SKM-1 (cell line): ENCODE measurements around the gene HOXD9.

ENCODE experiments used
- DNase-seq: peaks from one replicate; lab custom pipeline; 2025; ENCODE audit not compliant: unreplicated experiment; lab: John Stamatoyannopoulos, UW

Gene HOXD9

DNA sequence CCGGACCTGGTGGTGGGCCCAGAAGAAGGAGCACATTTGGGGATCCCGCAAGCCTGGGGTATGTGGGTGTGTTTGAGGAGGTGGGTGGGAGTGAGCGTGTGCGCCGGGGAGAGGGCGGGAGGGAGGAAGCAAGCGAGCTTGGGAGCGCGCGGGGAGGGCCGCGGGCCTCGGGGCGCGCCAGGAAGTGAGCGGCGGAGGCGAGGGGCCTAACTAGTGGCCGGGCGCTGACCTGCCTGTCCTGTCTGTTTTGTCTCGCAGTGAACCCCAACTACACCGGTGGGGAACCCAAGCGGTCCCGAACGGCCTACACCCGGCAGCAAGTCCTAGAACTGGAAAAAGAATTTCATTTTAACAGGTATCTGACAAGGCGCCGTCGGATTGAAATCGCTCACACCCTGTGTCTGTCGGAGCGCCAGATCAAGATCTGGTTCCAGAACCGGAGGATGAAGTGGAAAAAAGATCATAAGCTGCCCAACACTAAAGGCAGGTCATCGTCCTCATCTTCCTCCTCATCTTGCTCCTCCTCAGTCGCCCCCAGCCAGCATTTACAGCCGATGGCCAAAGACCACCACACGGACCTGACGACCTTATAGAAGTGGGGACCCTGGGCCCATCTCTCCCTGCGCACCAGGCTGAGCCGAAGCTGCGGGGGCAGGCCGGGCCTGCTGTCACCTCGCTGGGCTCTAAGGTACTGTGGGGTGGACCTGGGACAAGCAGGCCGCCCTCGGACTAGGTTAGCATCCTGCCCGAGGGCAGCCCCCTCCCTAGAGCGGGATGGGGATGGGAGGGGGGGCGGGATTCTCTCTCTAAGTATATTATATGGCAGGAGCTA, 30.0 kb downstream of the HOXD9 start:
- no peak for DNase-seq

DNA sequence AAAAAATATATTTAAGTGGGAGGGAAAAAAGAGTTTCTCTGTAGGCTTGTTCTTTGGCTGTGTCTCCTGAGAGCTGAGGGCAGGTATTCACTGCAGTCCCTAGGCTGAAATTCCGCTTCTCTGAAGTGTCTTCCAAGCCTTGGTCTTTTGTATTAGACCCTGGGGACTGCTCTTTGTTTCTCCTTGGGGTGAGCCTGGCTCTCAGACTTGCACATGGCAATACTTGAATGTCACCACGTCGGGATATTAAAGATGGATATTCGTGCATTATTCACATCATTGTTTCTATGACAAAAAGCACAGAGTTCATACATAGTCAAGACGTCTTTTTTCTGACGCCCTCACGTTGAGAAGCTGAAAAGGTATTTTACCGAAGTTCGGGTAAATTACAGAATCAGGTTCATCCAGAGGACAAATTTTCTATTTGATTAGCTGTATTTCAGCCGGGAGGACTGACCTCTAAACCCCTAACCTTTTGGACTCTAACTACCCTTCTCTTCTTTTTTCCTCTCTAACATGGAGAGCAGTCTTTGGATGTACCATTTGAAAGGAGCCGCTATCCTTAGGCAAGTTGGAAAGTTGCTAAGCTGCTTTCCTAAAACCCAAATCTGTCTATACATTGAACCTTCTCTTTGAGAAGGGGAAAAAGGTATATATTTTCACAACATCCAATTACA, 32.2 kb downstream of the HOXD9 start:
- DNase-seq, result no peak

DNA sequence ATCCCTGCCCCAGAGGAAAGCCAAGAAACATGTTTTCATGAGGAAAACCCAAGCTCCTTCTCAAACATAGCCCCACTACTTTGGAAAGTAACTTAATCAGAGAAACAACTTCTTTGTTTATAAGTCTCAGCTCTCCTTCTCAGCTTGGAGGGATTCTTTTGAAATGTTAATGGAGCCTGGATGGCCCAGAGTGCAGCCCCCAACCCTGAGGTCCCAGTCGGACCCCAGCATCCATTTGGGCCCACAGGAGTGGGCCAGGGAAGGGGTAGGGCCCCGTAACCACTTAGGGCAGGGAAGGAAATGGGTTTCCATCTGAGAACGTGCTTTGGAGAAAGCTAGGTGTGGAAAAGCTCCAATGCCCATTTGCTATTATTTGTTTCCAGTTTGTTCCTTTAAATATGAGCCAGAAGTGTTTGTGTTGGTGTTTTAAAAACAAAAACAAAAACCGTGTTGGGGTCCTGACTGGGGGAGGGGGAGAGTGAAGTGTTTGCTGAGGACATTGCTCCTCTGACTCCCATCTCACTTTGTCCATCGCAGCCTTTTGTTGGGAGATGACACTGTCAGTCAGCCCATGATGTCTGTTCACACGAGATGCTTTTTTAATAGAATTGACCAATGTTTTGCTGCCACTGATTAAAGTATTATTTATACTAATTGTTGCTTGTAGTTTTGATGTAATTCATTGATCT, 33.0 kb downstream of the HOXD9 start:
- DNase-seq, result no peak

DNA sequence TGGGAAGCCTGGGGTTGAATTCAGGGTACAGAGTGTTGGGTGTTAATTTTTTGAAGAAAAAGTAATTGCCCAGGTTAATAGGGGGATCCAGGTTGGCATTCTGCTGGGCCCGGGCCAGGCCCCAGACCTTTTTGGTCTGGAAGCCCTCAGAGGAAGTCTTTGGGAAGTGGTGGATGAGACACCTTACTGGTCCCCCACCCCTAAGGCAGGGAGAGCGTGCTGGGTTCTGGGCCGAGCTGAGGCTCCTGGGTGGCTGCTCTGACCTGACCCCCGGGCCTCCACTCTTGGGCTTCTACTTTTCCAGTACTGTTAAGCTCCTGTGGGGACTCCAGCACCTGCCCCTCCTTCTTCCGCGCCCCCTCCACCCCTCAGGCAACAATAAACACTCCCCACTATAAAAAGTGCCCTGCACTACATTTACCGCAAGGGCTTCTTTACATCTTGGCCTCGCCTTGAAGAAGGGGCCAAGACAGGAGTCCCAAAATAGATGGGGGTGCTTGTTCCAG, 33.8 kb downstream of the HOXD9 start:
- DNase-seq, result no peak

DNA sequence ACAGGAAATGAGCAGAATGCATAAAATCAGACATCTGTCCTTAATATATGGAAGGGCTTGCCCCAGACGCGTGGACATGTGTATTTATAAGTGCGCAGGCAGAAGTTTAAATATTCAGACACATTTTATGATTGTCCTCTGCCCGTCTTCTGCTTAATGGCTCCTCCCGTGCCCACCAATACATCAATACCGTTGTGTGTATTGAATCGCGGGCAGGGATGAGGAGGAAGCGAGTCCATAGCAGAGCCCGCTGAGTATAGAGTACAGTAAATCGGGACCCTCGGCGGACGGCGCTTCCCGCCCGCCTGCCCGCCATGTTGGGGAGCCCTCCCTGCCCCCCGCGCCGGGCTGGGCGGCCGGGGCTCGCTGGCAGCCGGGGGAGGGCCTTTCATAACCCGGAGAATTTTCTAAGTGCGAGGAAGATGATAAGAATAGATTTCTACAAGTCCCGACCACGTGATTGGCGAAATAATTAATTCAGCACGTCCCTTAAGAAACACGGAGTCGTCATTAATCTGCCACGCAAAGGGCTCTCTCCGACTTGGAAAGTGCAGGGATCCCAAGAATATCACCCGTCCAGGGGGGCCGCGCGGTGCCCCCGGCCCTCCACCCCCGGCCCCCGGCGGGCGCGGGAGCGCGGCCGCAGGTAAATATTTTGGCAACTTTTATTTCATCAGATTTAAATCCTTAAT, 34.4 kb downstream of the HOXD9 start, which contains the start of gene HOXD3:
TSS of gene HOXD3 (plus strand) at position 501 of the 692 bp plus-strand sequence. CDS start 11,808 bp downstream, outside the sequence.
- no peak for DNase-seq

DNA sequence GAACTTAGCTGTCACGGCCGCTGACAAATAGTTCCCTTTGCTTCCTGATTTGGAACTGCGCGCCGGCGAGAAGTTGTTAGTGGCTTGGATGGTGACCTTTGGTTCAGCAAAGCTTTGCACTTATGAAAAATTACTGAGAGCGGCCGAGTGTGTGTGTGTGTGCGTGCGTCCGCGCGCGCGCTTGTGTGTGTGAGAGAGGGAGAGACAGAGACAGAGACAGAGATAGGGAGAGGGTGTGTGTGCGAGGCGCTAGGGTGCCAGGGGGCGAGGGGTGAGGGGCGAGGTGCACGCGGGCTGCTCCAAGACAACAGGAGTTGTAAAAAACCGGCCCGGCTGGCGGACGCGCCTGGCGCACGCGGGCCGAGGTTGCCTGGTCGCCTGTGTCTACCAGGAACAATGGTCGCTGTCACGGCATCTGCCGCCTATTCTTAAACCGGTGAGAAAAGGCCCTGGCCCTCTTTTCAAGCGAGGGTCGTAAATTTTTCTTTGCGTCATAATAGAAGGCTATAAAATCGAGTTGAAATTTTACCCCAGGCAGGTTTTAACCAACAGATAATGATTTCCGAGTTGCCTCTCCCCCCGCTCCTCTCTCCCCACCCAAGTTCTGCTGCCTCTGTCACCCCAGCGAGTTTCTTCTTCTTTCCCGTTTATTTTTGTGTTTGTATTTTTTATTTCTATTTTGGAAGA, 35.1 kb downstream of the HOXD9 start:
- DNase-seq, result no peak

DNA sequence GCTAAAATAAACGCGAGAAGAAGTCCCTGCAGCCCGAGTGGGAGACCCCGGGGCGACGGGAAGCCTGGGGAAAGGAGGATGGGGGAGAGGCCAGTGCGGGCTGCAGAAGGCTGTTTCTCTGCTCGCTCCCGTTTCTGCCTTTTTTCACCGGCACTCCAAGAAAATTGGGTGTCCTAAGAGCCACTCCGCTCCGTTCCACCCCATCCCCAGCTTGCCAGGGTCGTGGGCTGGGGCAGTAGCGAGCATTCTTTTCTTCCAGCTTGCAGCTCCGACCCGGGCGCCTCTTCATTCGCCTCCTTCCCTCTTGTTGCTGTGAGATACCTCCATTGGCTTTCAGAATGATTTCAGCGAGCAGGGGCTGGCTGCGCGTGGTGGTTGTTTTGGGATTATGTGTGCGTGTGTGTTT, 35.7 kb downstream of the HOXD9 start:
- DNase-seq, result no peak

DNA sequence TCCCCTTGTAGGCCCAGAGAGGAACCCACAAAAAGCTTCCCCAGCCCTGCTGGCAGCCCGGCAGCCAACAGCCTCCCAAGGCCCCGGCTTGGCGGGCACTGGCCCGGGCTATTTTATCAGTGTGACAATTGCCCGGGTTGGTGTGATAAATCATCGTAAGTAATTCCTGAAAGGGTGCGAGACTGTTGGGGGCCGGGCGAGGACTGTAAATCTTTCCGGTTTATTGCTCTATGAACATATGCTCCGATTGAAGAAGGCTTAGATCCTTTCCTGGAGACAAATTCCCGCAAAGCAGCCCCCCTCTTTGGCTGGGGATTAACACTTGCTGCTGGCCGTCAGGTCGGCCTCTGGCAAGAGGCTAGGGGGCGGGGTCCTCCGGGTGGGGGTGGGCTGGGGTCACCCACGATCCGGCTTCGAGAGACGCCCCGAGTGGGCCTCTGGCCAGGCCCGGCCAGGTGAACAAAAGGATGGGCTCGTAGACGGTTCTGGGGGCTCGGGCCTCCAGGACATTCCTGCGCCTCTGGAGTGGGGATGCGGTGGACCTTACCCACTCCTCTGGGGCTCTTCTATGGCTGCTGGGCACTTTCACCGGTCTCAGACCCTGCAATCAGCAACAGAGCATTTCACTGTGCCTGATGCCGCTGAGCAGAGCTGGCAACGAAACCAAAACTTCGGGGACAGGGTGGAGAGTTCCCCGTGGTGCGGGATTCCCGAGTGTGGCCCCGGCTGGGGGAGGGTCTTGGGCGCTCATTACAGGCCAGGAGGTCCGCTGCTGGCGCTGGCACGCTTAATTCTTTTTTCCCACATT, 36.5 kb downstream of the HOXD9 start:
- no peak for DNase-seq

DNA sequence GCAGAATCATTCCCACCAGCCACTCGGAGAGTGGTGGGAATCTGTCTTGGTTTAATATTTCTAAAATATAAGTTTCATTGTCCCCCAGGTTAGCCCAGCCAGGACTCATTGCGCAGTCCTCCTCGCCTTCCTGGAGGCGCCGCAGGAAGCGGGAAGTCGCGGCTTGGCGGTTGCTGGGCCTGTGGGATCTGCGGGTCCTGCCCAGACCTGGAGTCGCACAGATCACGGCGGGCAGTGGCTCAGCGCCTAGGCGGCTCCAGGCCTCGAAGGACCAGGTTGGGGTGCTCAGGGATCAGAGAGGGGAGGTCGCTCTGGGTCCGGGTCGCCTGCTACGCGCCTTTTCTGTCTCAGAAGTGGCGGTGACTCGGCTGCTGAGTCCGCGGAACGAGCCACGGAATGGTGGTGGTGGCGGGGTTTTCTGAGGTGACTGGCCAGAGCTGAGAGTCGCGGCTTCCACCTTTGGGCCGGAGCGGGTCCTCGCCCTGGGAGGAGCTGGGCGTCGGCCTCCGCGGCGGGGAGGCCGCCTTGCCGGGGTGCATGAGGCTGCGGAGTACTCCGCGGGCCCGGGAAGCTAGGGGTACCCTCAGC, 37.2 kb downstream of the HOXD9 start:
- DNase-seq, result no peak

DNA sequence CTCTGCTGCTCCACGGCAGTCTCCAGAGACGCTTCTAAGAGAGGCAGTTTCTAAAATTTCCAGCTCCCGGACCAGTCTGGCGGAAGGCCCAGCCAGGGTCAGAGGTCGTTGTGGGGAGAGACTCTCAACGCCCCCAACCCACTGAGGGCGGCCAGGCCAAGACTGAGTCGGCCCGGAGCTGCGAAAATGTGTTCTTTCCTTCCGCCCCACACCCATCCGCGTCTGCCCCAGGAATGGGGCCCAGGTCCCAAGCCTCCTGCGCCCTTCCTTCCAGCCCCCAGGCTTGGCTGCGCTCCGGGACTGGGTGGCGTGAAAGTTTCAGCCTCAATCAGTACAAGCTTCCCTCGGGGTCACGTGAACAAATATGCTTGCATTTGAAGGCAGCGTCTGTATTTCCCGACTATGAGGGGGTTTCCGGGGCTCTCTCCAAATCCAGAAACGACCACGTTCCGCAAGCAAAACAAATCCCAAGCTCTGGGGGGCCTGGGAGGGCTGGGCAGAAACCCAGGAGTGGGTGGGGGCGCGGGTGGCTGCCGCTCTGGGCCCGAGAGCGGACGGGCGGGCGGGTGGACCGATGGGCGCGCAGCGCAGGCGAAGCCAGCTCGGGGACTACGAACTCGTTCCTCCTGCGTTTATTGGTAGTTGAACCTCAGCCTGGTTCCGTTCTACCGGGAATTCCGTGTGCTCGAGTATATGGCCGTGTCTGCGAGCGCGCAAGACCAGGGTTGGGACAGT, 37.9 kb downstream of the HOXD9 start:
- DNase-seq, result no peak

DNA sequence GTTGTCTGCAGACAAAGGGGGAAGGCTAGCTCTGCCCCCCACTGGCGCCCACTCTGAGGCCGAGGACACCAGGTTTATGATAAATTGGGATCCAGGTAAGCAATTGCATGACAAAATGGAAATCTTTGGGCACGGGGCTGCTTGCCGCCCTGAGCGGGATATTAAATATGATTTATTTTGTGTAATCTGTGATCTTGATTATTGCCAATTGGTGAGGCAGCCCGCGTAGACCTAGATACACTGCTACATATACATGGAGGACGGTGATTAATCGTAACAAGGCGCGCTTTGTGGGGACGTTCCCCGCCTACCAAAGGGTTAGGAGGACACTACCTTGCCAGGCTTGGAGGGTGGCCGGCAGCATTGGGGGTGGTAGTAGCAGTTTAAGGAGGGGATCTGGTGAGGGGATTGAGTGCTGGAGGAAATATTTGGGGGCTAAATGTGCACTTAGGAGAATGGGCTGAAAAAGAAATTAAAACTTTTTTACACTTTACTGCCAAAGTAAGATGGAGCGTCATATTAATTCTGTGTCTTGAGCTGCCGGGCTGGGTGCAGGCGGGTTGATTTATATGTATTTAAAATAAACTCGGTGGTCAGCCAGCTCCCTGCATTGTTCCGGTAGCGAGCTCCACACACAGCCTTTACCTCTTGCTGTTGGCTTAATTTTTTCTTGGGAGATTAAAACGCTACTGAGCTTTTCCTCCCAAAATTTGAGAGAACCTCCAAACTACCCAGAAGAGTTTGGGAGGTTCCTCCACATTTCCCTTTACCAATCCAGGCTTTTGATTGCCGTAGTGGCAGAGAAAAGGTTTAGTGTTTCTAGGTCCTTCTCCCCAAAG, 38.7 kb downstream of the HOXD9 start:
- no peak for DNase-seq

DNA sequence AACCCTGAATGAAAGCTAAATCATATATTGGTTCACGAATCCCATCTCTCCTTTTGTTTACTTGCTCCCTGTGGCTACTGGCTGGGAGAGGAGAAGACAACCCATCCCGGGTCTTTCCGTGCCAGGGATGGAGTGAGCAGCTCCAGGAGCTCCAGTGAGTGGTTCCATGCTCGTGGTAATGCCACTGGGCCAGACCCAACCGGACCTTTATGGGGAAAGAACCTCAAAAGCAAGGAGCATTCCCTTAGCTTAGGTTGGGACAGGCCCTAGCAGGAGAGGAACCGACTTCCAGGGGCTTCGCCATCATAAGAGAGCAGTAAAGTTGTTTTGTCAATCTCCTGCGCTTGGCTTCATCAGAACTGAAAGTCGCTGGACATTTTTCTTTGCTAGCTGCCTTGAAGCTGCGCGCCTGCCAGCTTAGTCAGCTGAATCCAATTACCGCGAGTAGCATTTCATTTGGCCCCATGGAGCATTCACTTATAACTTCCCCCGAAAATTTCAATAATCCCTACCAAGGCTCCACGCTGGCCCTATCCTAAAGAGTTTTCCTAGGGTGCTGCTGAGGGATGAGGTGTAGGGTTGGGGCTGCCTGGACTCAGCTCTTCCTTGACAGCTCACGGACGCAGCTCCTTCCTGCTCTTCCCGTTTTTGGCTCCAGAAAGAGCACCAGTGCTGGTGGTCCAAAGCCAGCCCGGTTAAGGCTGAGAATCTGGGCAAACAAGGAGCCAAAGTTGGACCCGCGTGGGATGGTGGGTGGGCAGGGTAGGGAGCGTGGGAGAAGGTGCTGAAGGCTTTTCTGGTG, 39.5 kb downstream of the HOXD9 start:
- no peak for DNase-seq

DNA sequence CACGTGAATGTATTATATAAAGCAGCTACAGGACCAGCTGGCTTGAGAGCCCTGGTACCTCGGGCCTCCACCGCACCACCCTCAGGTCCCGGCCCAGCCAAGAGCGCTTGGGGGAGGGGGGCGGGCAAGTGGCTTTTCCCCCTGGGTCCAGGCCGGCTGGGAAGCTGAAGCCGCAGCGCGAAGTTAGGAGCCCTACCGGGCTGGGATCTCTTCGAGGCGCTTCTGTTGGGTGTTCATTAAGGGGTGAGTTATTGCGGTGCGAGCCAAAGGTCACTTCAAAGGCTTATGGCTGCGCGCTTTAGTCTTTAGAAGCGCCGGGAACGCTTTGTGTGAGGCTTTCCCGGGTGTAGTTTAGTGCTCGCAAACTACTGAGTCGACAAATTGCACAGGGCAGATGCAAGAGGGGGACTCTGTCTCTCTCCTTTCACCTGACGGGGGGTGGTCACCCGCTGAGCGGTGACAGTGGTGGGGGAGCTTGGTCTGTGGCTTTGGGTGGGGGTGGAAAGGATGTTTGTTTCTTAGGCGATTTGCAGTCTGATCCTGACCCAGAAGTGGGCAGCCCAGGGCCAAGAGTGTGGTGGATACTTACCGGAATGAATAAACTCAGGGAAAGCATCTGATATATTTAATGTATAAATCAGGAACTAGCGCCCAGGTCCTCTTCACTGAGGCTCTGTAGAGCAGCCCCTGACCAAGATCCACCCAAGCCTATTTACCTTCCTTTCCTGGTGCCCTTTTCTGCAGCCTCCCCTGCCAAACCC, 40.6 kb downstream of the HOXD9 start:
- DNase-seq, result no peak

DNA sequence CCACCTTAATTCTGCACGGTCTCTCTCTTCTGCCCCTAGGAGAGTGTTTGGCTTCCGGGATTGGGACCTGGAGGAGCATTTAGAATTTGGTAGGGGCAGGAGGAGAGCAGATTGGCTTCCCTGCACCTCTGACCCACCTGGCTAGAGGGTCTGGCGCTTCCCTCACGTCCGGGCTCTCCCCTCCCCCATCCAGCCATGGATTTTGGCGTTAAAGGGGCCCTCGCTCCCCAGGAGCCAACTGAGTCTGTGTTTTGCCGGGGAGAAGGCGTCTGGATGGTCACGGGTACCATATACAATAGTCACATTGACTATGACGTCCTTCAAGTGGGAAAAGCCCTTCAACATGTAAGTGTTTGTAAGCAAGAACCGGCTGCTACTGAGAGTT, 41.1 kb downstream of the HOXD9 start:
- no peak for DNase-seq

DNA sequence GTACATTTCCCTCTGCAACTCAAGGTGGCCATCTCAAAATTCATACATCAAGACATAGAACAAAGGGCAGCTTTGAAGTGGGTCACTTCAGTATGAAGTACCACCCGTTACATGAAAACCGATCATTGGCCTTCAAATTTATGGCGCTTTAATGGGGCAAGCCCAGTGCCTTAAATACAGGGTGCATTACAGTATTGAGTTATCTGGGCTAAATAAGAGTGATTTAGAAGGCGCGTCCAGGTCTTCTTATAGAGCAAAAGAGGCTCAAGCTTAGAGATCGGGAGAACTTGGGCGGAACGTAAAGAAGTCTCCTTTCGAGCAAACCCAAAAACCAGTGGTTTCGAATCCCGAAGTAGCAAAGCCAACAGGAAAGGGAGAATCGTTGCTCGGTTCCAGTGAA, 41.7 kb downstream of the HOXD9 start:
- no peak for DNase-seq
